ENCODE measurements around the gene INTS14. TPM values are rescaled to one million over a fixed set of nuclear protein-coding genes. Genes with fewer than 3 reads are reported as not detected.

The INTS14 gene
- total RNA-seq, 1 experiment from 2014 or later: 50.1 TPM

- H3K4me1 Mint-ChIP-seq (ENCODE audit: low read depth, unreplicated experiment): peaks cover 12% of the 10 kb centered on the region
- no peak overlapping the region for H3K4me3 Mint-ChIP-seq (ENCODE audit: low read depth, unreplicated experiment)
- peaks cover 10% of the 10 kb centered on the region for H3K27me3 Mint-ChIP-seq (ENCODE audit: unreplicated experiment)
- no peak overlapping the region for H3K27ac Mint-ChIP-seq (ENCODE audit: unreplicated experiment)
- TF ChIP-seq CTCF (IDR thresholded peaks at IDR 0.05; ENCODE audit: unreplicated experiment): no peak
- CTCF ChIA-PET: interaction anchor here (0.9 to 2.6 kb wide), 2 partner anchors 13 to 229 kb away, joined by 3 to 9 read pairs; no protein-coding TSS in a partner anchor
- no peak for DNase-seq
- no TSS peak for BruUV-seq (replicated peaks)
- no peaks in the 10 kb centered on the region for H3K9me3 Mint-ChIP-seq (ENCODE audit: low read depth, unreplicated experiment)
- H3K36me3 Mint-ChIP-seq (ENCODE audit: insufficient read depth, unreplicated experiment): no peaks in the 10 kb centered on the region
- intact Hi-C loops (cut with micrococcal nuclease; ENCODE audit: unreplicated experiment): loop anchor here (1.0 to 2.0 kb wide), 3 partner anchors 191 to 324 kb away; no protein-coding TSS in a partner anchor
Observed at GRCh38 chr15:65638109-65638508, 27.2 kb upstream of the INTS14 start.

- Mint-ChIP-seq H3K4me1 (ENCODE audit: low read depth, unreplicated experiment) (peaks cover 12% of the 10 kb centered on the region), H3K27ac (ENCODE audit: unreplicated experiment) (no peak overlapping the region), H3K36me3 (ENCODE audit: insufficient read depth, unreplicated experiment) (no peaks in the 10 kb centered on the region), H3K9me3 (ENCODE audit: low read depth, unreplicated experiment) (no peaks in the 10 kb centered on the region), H3K27me3 (ENCODE audit: unreplicated experiment) (peaks cover 10% of the 10 kb centered on the region), H3K4me3 (ENCODE audit: low read depth, unreplicated experiment) (no peak overlapping the region)
- BruUV-seq (replicated peaks): no TSS peak
- no peak for DNase-seq
- no peak for TF ChIP-seq CTCF (IDR thresholded peaks at IDR 0.05; ENCODE audit: unreplicated experiment)
- intact Hi-C loops (cut with micrococcal nuclease; ENCODE audit: unreplicated experiment): no loop called here
- CTCF ChIA-PET: interaction anchor here (0.7 kb wide), 1 partner anchor 195 kb away, joined by 4 read pairs; no protein-coding TSS in a partner anchor
Observed at GRCh38 chr15:65634356-65634755, 23.4 kb upstream of the INTS14 start.

- Mint-ChIP-seq H3K9me3 (ENCODE audit: low read depth, unreplicated experiment) (no peaks in the 10 kb centered on the region), H3K4me3 (ENCODE audit: low read depth, unreplicated experiment) (no peak overlapping the region), H3K4me1 (ENCODE audit: low read depth, unreplicated experiment) (peaks cover 6% of the 10 kb centered on the region), H3K36me3 (ENCODE audit: insufficient read depth, unreplicated experiment) (no peaks in the 10 kb centered on the region), H3K27me3 (ENCODE audit: unreplicated experiment) (peaks cover 5% of the 10 kb centered on the region), H3K27ac (ENCODE audit: unreplicated experiment) (no peak overlapping the region)
- DNase-seq: no peak
- no peak for TF ChIP-seq CTCF (IDR thresholded peaks at IDR 0.05; ENCODE audit: unreplicated experiment)
- no TSS peak for BruUV-seq (replicated peaks)
- CTCF ChIA-PET: no interaction called here
- intact Hi-C loops (cut with micrococcal nuclease; ENCODE audit: unreplicated experiment): loop anchor here (1.0 kb wide), 1 partner anchor 20 kb away; no protein-coding TSS in a partner anchor
Observed at GRCh38 chr15:65633752-65634151, 22.8 kb upstream of the INTS14 start.

- no peak overlapping the region for H3K27ac Mint-ChIP-seq (ENCODE audit: unreplicated experiment)
- H3K36me3 Mint-ChIP-seq (ENCODE audit: insufficient read depth, unreplicated experiment): no peaks in the 10 kb centered on the region
- no peaks in the 10 kb centered on the region for H3K9me3 Mint-ChIP-seq (ENCODE audit: low read depth, unreplicated experiment)
- intact Hi-C loops (cut with micrococcal nuclease; ENCODE audit: unreplicated experiment): loop anchor here (1.0 kb wide), 1 partner anchor 20 kb away; no protein-coding TSS in a partner anchor
- no peaks in the 10 kb centered on the region for H3K4me1 Mint-ChIP-seq (ENCODE audit: low read depth, unreplicated experiment)
- CTCF ChIA-PET: no interaction called here
- no peaks in the 10 kb centered on the region for H3K27me3 Mint-ChIP-seq (ENCODE audit: unreplicated experiment)
- no peak for TF ChIP-seq CTCF (IDR thresholded peaks at IDR 0.05; ENCODE audit: unreplicated experiment)
- no TSS peak for BruUV-seq (replicated peaks)
- DNase-seq: no peak
- H3K4me3 Mint-ChIP-seq (ENCODE audit: low read depth, unreplicated experiment): no peak overlapping the region
Observed at GRCh38 chr15:65632780-65633375, 21.9 kb upstream of the INTS14 start.
